SU-DHL-6 (cell line): ENCODE data around the gene TRIOBP.

Source experiments
- CTCF ChIP-seq: fragments of 200-600 bp; sonication (generic); IDR thresholded peaks from one replicate; pipeline ENCODE4 v1.5.1; 2017; ENCODE audit warnings: antibody characterized with exemption, mild to moderate bottlenecking, low read length, moderate library complexity; ENCODE audit not compliant: insufficient read depth, poor library complexity, severe bottlenecking
- EZH2phosphoT487 ChIP-seq: fragments of 200-600 bp; sonication (generic), shearing (Covaris generic); conservative IDR thresholded peaks from 2 replicates; pipeline ENCODE4 v1.6.1; 2018; ENCODE audit warnings: mild to moderate bottlenecking, antibody characterized with exemption, low read length, moderate library complexity, mixed read lengths

- TF ChIP-seq CTCF (no peak), EZH2phosphoT487 (no peak)
These were observed 36.2 kb upstream of the TRIOBP start for GRCh38 chr22:37660709-37661045.
